Fibroblast of the aortic adventitia (primary cell): ENCODE measurements around the gene COMP. TPM values are rescaled to one million over a fixed set of nuclear protein-coding genes. Genes with fewer than 3 reads are reported as not detected.

ENCODE experiments used
- DNase-seq: peaks from one replicate; pipeline ENCODE4 v3.0.0-alpha.2; 2010; ENCODE audit warnings: low read depth
- H3K4me3 ChIP-seq: 2 replicates; pipeline ENCODE4 v1.5.1; 2011; ENCODE audit warnings: low read depth, mild to moderate bottlenecking, control low read depth, low read length, moderate library complexity
- CTCF ChIP-seq: IDR thresholded peaks from 2 replicates; pipeline ENCODE4 v1.5.1; 2011; ENCODE audit warnings: mild to moderate bottlenecking, low read length, control low read depth, inconsistent platforms; ENCODE audit not compliant: insufficient read depth
- total RNA-seq: library from RNA; depleted of rRNA; stranded (reverse); fragments of >200 nt; gene quantifications from 2 replicates; pipeline ENCODE4 v1.2.3, GENCODE V29; 2012; ENCODE audit warnings: low replicate concordance

The COMP gene
- total RNA-seq, 1 donor: 0.63 TPM

- no peak for TF ChIP-seq CTCF
- no peak overlapping the region for H3K4me3 ChIP-seq
- no peak for DNase-seq
Measured at GRCh38 chr19:18778076-18778389, 13.1 kb downstream of the COMP start.

- no peak overlapping the region for H3K4me3 ChIP-seq
- no peak for DNase-seq
- TF ChIP-seq CTCF: no peak
Measured at GRCh38 chr19:18777301-18778075, 13.6 kb downstream of the COMP start.

- DNase-seq: peak; percentile 40
- no peak for TF ChIP-seq CTCF
- H3K4me3 ChIP-seq: no peak overlapping the region
Measured at GRCh38 chr19:18776736-18777135, 14.4 kb downstream of the COMP start.

- TF ChIP-seq CTCF: peak; percentile 45
- DNase-seq: peak; percentile 52
- no peak overlapping the region for H3K4me3 ChIP-seq
Measured at GRCh38 chr19:18776288-18776594, 14.9 kb downstream of the COMP start.

GRCh38 chr19:18775586-18776287 lies 15.4 kb downstream of the COMP start:
- TF ChIP-seq CTCF: no peak
- no peak overlapping the region for H3K4me3 ChIP-seq
- DNase-seq: peak; percentile 36

- no peak for TF ChIP-seq CTCF
- no peak overlapping the region for H3K4me3 ChIP-seq
- no peak for DNase-seq
Measured at GRCh38 chr19:18774782-18775444, 16.2 kb downstream of the COMP start.
